GM18907 (cell line): Measurements from ENCODE around the gene CX3CR1.
A peak's percentile ranks its signal among the peaks of the same experiment; 100 is the strongest.
"Not testable (repeated sequence)": the region's sequence is repeated elsewhere in the genome, so short reads cannot be mapped to it uniquely, and the experiment has no call there.

Source experiments
- ATAC-seq: cut with Tn5 transposase; IDR thresholded peaks from one replicate; pipeline ENCODE4 v1.9.1; 2021; ENCODE audit warnings: mild to moderate bottlenecking, moderate library complexity; ENCODE audit not compliant: unreplicated experiment

CX3CR1 gene, protein sequence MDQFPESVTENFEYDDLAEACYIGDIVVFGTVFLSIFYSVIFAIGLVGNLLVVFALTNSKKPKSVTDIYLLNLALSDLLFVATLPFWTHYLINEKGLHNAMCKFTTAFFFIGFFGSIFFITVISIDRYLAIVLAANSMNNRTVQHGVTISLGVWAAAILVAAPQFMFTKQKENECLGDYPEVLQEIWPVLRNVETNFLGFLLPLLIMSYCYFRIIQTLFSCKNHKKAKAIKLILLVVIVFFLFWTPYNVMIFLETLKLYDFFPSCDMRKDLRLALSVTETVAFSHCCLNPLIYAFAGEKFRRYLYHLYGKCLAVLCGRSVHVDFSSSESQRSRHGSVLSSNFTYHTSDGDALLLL

DNA sequence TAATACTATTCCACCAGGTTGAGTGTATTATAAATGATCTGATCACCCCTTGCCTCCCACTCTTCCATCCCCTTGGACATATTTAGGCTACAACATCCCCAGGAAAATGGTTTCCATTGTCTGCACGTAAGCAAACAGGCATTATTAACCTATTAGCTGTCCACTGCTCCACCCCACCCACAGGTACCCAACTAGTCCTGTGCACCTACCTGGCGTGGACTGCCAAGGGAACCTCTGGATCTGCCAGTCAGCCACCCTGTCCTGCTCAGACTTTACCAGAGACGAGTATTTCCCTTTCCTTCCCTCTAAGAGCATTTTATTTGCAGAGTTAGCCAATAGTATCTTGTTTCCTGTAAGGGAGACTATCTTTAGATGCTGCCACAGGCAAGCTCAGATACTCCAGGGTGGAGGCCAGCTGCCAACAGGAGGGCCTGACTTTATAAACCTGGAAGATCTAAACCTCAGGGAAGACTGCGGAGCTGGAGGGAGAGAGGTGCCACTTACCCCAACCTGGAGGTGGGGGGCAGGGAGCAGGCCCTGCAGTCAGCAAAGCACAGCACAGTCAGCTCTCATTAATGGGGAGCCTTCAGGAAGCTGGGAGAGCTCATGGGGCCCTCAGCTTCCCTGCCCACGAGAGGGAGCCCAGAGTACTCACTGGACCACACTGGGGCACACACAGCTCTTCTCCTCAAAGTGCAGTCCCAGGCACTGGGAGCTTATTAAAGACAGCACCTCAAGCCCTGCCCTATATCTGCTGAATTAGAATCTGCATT, at the start of gene CX3CR1:
TSS of gene CX3CR1 (minus strand) at position 292 of the 773 bp plus-strand sequence. CDS start 13,527 bp downstream, outside the sequence.
- ATAC-seq = no peak

DNA sequence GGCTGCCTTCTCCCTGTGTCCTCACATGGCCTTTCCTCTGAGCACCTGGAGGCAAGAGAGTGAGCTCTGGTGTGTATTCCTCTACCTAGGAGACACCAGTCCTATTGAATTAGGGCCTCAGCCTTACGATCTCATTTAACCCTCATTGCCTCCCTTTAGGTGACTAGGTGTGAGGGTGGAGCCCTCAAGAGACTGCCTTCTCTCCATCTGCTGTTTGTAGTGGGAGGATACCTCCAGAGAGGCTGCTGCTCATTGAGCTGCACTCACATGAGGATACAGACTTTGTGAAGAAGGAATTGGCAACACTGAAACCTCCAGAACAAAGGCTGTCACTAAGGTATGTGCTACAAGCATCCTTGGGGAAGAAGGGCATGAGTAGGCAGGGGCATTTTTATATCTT, 49.7 kb upstream of the CX3CR1 start, which contains the start of gene CCR8:
TSS of gene CCR8 (plus strand) at position 217 of the 400 bp plus-strand sequence. CDS start 2,623 bp downstream, outside the sequence.
- ATAC-seq = no peak

DNA sequence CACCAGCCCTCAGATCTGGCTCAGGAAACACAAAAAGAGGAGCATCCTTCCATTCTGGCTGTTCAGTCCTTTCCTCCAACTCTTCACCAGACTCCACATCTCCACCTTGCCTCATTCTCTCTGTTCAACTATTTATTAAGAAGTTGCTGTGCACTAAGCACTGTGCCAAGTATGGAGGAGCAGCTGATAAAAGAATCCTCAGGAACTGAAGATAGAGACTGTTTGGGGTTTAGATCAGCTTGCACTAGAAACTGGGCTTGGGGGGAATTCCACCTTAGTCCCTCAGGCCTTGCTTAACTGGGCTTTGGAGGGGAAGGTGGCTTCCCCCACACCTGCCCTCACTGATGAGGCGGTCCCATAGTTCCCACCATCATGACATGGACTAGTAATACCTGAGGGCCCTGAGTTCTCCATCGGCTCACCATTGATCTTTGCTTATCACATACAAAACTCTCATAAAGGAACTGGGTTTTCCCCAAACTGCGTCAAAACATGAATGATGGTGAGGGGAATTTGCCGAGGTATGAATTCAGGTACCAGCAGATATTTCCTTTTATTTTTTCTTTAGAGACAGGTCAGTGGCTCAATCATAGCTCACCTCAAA, 48.0 kb upstream of the CX3CR1 start:
- peak; percentile 83 for ATAC-seq

DNA sequence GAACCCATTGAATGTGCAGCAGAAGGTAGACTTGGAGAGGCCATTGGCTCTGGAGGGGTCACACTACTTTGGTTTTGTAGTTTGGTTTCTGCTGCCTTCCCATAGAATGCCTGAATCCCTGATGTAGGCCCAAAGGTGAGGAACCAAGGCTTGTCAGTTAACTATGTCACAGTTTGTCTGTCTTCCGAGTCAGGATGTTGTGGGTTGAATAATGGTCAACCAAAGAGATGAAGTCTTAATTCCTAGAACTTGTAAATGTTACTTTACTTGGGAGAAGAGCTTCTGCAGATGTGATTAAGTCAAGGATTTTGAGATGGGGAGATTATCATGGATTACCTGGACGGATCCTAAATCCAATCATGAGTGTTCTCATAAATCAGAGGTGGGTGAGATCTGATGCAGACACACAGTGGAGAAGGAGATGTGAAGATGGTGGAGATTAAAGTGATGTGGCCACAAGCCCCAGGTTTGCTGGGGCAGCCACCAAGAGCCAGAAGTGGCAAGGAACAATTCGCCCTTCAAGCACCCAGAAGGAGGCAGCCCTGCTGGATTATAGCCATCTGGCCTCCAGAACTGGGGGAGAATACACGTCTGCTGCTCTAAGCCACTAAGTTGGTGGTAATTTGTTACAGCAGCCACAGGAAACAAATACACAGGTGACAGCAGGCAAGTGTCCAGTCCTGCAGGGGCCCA, 47.4 kb upstream of the CX3CR1 start:
- peak; percentile 7 for ATAC-seq

DNA sequence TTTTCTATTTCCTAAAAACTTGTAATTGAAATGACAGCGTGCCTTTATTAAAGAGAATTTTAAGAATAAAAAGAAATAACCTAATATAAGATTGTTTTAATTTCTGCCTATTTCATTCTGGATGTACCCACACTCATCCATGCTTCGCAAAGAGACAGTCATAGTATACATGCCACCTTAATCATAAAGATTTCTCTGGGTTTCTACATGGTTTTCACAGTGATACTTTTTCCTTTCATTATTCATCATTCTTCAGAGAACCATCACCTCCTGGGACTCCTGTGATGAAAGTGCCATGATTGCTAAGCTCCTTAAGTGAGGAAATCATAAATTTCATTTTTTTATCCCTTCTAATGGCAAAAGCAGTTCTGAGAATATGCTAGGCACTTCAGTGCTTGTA, 45.4 kb upstream of the CX3CR1 start:
- ATAC-seq = no peak

DNA sequence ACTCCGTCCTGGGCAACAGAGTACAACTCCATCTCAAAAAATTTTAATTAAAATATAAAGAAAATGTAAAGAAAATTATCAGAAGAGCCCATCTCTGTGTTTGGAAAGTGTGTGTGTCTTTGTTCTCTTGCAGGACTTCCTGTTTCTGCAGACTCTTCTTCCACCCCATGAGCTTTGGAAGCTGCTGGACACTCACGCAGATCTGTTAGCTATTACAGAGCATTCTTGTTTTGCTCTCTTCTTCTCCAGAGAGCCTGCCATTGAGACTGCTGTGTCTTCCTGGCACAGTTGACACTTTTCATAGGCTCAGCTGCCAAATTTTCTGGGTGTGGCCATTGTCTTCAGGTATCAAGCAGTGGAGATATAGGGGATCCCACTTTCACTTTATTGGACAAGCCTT, 43.7 kb upstream of the CX3CR1 start:
- no peak for ATAC-seq

DNA sequence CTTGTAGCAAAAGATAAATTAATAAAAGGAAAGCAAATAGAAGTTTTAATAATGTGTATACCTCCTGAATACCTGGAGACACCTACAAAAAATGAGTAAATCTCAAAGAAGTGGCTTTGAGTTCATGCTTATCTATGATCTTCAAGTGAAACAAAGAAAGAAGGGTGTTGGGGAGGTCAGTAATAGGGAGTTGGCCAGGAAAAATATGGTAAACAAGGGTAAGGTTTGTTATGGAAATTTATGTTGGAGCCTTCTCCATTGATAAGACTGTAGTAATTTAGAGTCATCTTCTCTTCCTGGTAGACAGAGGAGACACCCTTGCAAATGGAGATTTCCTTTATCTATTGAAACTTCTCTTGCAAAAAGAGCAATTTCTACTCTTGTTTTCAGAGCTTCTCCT, 43.1 kb upstream of the CX3CR1 start:
- ATAC-seq = no peak

DNA sequence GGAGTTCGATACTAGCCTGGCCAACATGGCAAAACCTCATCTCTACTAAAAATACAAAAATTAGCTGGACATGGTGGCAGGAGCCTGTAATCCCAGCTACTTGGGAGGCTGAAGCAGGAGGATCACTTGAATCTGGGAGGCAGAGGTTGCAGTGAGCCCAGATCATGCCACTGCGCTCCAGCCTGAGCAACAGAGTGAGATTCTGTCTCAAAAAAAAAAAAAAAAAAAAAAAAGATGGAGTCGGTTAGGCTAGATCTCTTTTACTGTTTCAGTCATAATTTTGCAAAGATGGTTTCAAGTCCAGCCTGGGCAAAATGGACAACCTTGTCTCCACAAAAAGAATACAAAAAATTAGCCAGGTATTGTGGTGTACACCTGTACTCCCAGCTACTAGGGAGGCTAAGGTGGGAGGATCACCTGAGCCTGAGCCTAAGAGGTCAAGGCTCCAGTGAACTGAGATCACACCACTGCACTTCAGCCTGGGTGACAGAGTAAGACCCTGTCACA, 42.4 kb upstream of the CX3CR1 start:
- not testable (repeated sequence) for ATAC-seq

DNA sequence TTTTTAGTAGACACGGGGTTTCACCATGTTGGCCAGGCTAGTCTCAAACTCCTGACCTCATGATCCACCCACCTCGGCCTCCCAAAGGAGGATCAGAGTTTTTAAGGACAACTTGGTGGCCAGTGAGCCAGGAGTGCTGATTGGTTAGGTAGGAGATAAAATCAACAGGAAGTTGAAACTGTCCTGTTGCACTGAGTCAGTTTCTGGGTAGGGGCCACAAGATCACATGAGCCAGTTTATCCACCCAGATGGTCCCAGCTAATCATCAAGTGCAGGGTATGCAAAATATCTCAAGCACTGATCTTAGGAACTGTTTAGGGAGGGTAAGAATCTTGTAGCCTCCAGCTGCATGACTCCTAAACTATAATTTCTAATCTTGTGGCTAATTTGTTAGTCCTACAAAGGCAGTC, 41.7 kb upstream of the CX3CR1 start:
- not testable (repeated sequence) for ATAC-seq

DNA sequence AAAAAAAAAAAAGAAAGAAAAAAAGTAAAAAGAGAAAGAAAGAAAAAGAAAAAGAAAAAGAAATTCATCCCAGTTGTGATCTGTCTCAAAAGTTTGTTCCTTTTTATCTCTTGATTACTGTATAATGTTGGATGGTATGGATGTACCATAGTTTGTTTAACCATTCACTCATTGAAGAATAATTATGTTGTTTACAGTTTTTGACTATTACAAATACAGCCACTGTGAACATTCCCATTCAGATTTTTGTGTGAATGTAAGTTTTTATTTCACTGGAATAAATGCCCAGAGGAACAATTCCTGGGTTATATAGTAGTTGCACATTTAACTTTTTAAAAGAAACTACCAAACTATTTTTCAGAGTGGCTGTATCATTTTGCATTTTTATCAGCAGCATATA, 39.4 kb upstream of the CX3CR1 start:
- ATAC-seq = no peak

DNA sequence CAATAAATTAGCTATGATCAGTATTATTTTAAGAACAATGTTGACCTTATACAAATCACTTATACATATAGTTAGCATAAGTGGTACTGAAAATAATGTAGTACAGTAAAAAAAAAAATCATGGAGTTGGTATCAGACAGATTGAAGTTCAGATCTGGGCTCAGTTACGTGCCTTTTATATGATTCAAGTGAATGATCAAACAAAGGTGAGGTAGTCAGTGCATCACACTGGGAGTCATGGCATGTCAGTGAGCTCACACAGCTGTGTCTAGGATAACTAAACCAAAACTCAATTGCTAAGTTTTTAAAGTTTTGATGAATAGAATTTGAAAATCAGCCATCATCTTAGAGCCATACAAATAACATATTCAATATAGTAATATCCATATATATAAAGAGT, 38.5 kb upstream of the CX3CR1 start:
- no peak for ATAC-seq

DNA sequence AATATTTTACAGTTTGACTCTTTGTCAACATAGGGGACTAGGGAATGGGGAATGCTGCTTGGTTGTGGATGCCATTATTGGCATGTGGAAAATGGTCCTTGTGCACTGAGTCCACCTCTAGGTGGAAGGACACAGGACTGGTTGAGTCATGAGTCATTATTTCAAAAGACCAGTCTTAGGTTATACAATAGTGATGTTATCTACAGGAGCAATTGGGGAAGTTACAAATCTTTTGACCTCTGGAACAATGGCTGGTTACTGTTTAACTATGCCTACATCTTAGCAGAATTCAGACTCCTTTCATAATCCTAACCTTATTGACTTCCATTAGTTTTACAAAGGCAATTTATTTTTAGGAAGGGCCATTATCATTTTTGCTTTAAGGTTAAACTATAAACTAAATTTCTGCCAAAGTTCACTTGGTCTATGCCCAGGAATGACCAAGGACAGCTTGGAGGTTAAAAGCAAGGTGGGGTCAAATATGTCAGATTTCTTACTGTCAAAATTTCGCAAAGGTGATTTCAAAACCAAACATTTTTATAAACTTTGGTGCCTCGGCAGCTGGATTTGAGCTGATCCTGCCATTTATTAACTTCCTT, 37.8 kb upstream of the CX3CR1 start:
- ATAC-seq = no peak

DNA sequence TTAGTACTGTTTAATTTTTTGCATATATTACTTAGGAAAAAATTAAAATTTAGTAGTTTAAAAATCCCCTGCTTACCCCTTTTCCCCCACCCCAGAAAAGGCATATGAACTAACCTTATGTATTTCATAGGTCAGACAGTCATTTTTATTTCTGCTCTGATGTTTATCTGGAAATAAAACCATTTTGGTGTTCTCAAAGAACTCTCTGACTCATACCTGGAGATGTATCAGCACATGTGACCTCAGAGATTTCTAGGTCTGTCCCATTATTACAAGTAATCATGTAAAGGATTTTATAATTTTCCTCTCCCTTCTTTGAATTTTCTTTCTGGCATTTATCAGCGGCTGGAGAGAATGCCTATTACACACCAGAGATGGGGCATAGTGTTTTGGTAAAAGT, 35.6 kb upstream of the CX3CR1 start:
- no peak for ATAC-seq

DNA sequence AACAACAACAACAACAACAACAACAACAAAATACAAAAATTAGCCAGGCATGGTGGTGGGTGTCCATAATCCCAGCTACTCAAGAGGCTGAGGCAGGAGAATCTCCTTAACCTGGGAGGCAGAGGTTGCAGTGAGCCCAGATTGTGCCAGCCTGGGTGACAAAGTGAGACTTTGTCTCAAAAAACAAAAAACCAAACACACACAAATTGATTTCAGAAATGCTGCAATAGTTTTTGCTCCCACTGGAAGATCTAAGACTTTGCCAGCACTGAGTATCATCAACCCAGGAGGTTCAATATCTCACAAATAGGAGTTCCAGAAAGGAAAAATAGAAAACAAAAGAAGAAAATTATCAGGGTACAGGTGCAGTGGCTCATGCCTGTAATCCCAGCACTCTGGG, 33.5 kb upstream of the CX3CR1 start:
- no peak for ATAC-seq

DNA sequence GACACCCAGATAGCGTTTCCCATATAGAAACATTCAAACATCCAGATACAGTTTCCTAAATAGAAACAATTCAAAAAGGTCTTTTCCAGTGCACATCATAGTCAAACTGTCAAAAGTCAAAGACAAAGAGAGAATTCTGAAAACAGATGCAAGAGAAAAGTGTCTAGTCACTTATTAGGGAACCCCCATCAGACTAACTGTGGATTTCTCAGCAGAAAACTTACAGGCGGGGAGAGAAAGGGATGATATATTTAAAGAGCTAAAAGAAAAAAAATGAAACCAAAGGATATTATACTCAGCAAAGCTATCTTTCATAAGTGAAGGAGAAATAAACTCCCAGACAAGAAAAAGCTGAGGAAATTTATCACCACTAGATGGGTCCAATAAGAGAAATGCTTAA, 22.3 kb upstream of the CX3CR1 start:
- ATAC-seq = no peak

DNA sequence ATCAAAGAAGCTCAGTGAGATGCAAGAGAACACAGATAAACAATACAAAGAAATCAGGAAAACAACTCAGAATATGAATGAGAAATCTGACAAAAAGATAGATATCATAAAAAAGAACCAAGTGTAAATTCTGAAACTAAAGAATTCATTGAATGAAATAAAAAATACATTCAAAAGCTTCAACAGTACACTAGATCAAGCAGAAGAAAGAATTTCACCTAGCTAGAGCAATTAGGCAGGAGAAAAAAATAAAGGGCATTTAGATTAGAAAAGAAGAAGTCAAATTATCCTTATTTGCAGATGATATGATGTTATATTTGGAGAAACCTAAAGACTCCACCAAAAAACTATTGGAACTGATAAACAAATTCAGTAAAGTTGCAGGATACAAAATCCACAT, 19.4 kb upstream of the CX3CR1 start:
- ATAC-seq = no peak

DNA sequence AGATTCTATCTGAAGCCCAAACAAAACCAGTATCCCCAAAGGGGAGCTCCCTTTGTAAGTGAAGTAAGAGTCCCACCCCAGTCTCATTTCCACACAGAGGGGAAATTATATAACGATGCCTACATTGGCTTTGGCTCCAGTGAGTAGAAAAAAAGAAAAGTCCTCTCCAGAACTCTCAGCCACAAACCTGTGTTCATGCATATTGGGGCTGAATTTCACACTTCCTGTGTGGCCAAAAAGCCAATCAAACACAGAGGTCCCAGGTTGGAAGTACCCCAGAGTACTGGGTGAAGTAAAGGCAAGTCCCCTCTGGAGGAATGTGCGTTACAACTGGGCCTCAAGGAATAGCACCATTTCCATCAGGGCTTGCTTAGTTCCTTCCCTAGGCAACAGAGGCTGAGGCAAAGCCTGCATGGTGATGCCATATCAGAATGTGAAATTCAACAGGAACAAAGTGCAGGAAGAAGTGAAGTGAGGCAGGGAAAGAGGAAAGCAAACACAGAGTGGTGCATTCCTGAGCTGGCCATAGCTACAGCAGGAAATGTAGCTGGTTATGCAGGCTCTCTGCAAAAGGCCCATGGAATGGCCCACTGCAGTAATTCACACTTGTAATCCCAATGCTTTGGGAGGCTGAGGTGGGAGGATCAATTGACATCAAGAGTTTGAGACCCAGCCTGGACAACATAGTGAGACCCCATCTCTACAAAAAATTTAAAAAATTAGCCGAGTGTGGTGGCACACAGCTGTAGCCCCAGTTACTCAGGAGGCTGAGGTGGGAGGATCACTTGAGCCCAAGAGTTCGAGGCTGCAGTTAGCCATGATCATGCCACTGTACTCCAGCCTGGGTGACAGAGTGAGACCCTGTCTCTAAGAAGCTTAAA, 16.6 kb upstream of the CX3CR1 start:
- ATAC-seq = no peak

DNA sequence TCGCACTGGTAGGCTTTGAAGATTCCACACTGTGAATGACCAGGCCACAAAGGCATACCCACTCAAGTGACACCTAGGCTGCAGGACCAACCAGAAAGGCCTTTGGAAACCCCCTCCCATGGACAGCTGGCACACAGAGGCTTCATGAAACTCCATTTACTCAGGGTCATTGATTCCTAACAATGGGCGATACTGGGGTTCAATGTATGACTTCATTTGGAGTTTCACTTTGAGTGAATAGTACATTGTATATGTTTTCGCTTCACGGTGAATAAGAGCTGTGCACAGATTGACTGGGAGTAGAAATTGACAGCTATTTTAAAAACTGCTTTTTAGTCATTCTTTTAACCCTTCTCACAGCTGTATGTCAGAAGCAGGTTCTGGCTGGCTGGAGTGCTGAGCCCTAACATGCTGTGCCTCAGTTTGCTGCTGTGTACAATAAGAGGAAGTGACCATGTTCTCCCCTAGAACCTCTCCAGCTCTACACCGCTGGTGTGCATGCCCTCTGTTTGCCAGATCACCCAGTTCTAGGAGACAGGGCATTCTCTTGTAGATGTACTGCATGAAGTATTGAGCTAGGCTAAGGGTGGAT, 15.4 kb upstream of the CX3CR1 start:
- peak; percentile 85 for ATAC-seq
